Fibroblast of lung (primary cell): ENCODE measurements around the gene SCO2. TPM values are rescaled to one million over a fixed set of nuclear protein-coding genes. Genes with fewer than 3 reads are reported as not detected.

Experiments used
- DNase-seq, 2 donors: peaks; one replicate each; pipeline versions ENCODE4 v3.0.0 to v3.0.0-alpha.2; 2010; ENCODE audit warnings: low read depth in 2 of 2
- H2AFZ ChIP-seq: 2 replicates; pipeline ENCODE4 v1.5.1; 2012; ENCODE audit warnings: low read length, control low read depth, inconsistent platforms
- H3K27ac ChIP-seq: 2 replicates; pipeline ENCODE4 v1.5.1; 2011; ENCODE audit warnings: low read length, control low read depth; ENCODE audit not compliant: insufficient read depth
- H3K27me3 ChIP-seq: 2 replicates; pipeline ENCODE4 v1.5.1; 2011; ENCODE audit warnings: mild to moderate bottlenecking, low read length; ENCODE audit not compliant: control insufficient read depth, insufficient read depth
- H3K36me3 ChIP-seq: 2 replicates; pipeline ENCODE4 v1.5.1; 2011; ENCODE audit warnings: low read length; ENCODE audit not compliant: control insufficient read depth, insufficient read depth
- H3K4me1 ChIP-seq: 2 replicates; pipeline ENCODE4 v1.5.1; 2011; ENCODE audit warnings: low read length; ENCODE audit not compliant: control insufficient read depth, insufficient read depth; ENCODE audit errors: extremely low read depth
- H3K4me2 ChIP-seq: 2 replicates; pipeline ENCODE4 v1.5.1; 2011; ENCODE audit warnings: low read length, control low read depth; ENCODE audit not compliant: insufficient read depth; ENCODE audit errors: extremely low read depth
- H3K4me3 ChIP-seq, 4 experiments: fragments of 200-600 bp in 1 of 4; sonication (generic) in 1 of 4; replicated peaks in 1 of 4; 2 replicates each; pipeline ENCODE4 v1.5.1; 2011 to 2016; ENCODE audit warnings: low read length in 4 of 4, low read depth in 3 of 4, mild to moderate bottlenecking in 3 of 4, control low read depth in 2 of 4, inconsistent platforms in 1 of 4, mixed read lengths in 1 of 4; ENCODE audit not compliant: insufficient read depth in 1 of 4; ENCODE audit errors: control extremely low read depth in 1 of 4
- H3K79me2 ChIP-seq: 2 replicates; pipeline ENCODE4 v1.5.1; 2012; ENCODE audit warnings: mild to moderate bottlenecking, low read length, inconsistent platforms; ENCODE audit not compliant: control insufficient read depth, insufficient read depth
- H3K9ac ChIP-seq: 2 replicates; pipeline ENCODE4 v1.5.1; 2011; ENCODE audit warnings: mild to moderate bottlenecking, low read length, control low read depth; ENCODE audit not compliant: insufficient read depth
- H3K9me3 ChIP-seq: 2 replicates; pipeline ENCODE4 v1.5.1; 2012; ENCODE audit warnings: low read depth, low read length; ENCODE audit not compliant: control insufficient read depth, insufficient read depth
- H4K20me1 ChIP-seq: 2 replicates; pipeline ENCODE4 v1.5.1; 2011; ENCODE audit warnings: low read length; ENCODE audit not compliant: control insufficient read depth, insufficient read depth; ENCODE audit errors: extremely low read depth
- CTCF ChIP-seq, 2 donors: IDR thresholded peaks in 1 of 2; conservative IDR thresholded peaks in 1 of 2; 1 replicate in 1 of 2; 2 replicates in 1 of 2; pipeline ENCODE4 v1.5.1; 2011 to 2012; ENCODE audit warnings: low read length in 2 of 2, control low read depth in 1 of 2, inconsistent platforms in 1 of 2, low read depth in 1 of 2, mild to moderate bottlenecking in 1 of 2
- EZH2 ChIP-seq: IDR thresholded peaks from 2 replicates; pipeline ENCODE4 v1.5.1; 2012; ENCODE audit warnings: low read length, control low read depth, mild to moderate bottlenecking; ENCODE audit errors: missing control alignments
- polyA plus RNA-seq, 2 donors: library from polyadenylated mRNA; depleted of rRNA in 1 of 2; stranded (reverse) in 1 of 2; unstranded in 1 of 2; fragments of >200 nt; gene quantifications; 2 replicates each; pipeline ENCODE4 v1.2.1, GENCODE V29; 2011 to 2012; ENCODE audit warnings: missing spikeins in 1 of 2
- total RNA-seq: library from RNA; depleted of rRNA; stranded (reverse); fragments of >200 nt; gene quantifications from 2 replicates; pipeline ENCODE4 v1.2.1, GENCODE V29; 2014

Gene SCO2
- total and polyA plus RNA-seq, 2 donors (not counting 1 experiment from before 2014, with no cell fraction given), result 0.42 to 3.1 TPM

- Histone ChIP-seq H3K27me3 (no peaks in the 10 kb centered on the region), H3K4me1 (no peaks in the 10 kb centered on the region), H2AFZ (no peak overlapping the region), H3K36me3 (peaks cover 18% of the 10 kb centered on the region), H3K4me2 (no peak overlapping the region), H3K79me2 (peaks cover 22% of the 10 kb centered on the region), H3K4me3 (no peak overlapping the region), H3K9me3 (no peaks in the 10 kb centered on the region), H3K27ac (no peak overlapping the region), H3K9ac (no peak overlapping the region), H4K20me1 (no peaks in the 10 kb centered on the region)
- DNase-seq, result no peak
- TF ChIP-seq EZH2 (no peak), CTCF (conservative IDR thresholded peaks at IDR 0.05 in 1 of 2, IDR thresholded peaks at IDR 0.05 in 1 of 2; ENCODE audit: low read depth in 1 of 2, low read length in 2 of 2) (no peak)
Measured at GRCh38 chr22:50518606-50519005, 6.8 kb downstream of the SCO2 start.

DNA sequence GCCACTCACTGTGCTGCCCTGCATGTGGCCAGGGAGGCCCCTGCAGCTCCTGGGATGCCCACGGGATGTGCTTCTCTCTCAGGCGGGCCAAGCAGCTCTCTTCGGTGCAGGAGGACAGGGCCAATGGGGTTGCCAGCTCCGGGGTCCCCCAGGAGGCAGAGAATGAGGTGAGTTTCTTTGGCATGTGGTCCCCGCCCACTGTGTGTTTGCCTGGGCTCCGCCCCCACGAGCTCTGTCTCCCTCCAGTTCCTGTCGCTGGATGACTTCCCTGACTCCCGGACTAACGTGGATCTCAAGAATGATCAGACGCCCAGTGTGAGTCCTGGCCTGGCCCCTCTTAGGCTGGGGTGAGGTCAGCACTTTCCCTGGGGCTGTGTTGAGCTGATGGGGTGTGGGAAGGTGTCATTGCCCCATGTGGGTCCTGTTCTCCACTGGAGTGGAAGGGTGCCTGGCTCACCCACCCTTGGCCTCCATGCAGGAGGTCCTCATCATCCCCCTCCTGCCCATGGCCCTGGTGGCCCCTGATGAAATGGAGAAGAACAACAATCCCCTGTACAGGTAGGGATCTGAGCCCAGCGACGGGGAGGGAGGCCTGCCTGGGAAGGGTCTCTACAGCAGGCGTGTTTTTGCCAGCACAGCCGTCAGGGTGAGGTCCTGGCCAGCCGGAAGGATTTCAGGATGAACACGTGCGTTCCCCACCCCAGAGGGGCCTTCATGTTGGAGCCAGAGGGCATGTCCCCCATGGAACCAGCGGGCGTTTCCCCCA lies 7.7 kb downstream of the SCO2 start:
- Histone ChIP-seq H3K36me3 (peaks cover 14% of the 10 kb centered on the region), H3K4me1 (no peaks in the 10 kb centered on the region), H3K27ac (no peak overlapping the region), H4K20me1 (no peaks in the 10 kb centered on the region), H3K27me3 (no peaks in the 10 kb centered on the region), H3K4me3 (no peak overlapping the region), H3K9me3 (no peaks in the 10 kb centered on the region), H3K79me2 (peaks cover 23% of the 10 kb centered on the region), H2AFZ (no peak overlapping the region), H3K9ac (no peak overlapping the region), H3K4me2 (no peak overlapping the region)
- DNase-seq, result no peak
- no peak for TF ChIP-seq CTCF (conservative IDR thresholded peaks at IDR 0.05 in 1 of 2, IDR thresholded peaks at IDR 0.05 in 1 of 2; ENCODE audit: low read depth in 1 of 2, low read length in 2 of 2)
- TF ChIP-seq EZH2, result no peak

DNA sequence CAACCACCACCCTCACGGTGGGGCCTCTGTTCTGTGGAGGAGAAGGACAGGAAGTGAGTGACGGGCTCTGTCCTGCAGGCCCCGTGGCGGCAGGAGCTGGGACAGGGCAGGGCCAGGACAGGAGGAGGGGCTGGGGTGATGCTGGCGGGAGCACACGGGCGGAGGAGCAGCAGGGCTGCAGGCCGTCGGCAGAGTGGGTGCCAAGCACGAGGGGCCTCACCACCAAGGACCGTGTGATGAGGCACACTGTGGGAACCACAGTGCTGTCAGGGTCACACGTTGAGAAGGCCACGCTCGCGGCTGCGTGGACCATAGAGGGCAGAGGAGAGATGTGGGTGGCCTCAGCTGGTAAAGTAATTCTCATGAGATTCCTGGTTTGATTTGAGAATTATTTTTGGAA lies 8.5 kb downstream of the SCO2 start:
- Histone ChIP-seq H3K36me3 (peaks cover 12% of the 10 kb centered on the region), H3K27ac (no peak overlapping the region), H3K4me1 (no peaks in the 10 kb centered on the region), H3K9ac (no peak overlapping the region), H3K4me3 (no peak overlapping the region), H3K27me3 (no peaks in the 10 kb centered on the region), H4K20me1 (no peaks in the 10 kb centered on the region), H3K79me2 (peaks cover 30% of the 10 kb centered on the region), H3K4me2 (no peak overlapping the region), H2AFZ (no peak overlapping the region), H3K9me3 (no peaks in the 10 kb centered on the region)
- TF ChIP-seq EZH2 (no peak), CTCF (conservative IDR thresholded peaks at IDR 0.05 in 1 of 2, IDR thresholded peaks at IDR 0.05 in 1 of 2; ENCODE audit: low read depth in 1 of 2, low read length in 2 of 2) (no peak)
- no peak for DNase-seq
